GM19238 (cell line): ENCODE data around the gene MAN2C1.

Experiments used
- DNase-seq: peaks from one replicate; pipeline ENCODE4 v3.0.0; 2011; ENCODE audit warnings: low spot score; ENCODE audit not compliant: insufficient read length

MAN2C1 gene

GRCh38 chr15:75309711-75310110 is 58.7 kb downstream of the MAN2C1 start:
- no peak for DNase-seq

GRCh38 chr15:75307778-75308390 is 60.5 kb downstream of the MAN2C1 start:
- peak; percentile 42 for DNase-seq

DNA sequence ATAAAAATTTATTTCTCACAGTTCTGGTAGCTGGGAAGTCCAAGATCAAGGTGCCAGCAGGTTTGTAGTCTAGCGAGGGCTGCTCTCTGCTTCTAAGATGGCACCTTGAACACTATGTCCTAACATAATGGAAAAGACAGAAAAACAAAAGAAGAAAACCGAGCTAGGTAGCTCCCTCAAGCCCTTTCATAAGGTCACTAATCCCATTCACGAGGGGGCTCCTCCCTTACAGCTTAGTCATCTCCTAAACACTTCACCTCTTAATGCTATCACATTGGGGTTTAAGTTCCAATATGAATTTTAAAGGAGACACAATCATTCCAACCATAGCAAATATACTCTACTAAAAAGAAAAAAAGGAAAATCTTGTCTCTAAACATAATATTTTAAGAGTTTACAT is 62.2 kb downstream of the MAN2C1 start:
- DNase-seq, result no peak
